Erythroblast (primary cell): ENCODE measurements around the gene ZFYVE28.

Experiments
- DNase-seq, 2 experiments: peaks; one replicate each; lab custom pipeline; 2025; lab: John Stamatoyannopoulos, UW
- GATA1 ChIP-seq: IDR thresholded peaks from 2 replicates; pipeline ENCODE4 v1.6.1; 2011; ENCODE audit warnings: low read depth, mild to moderate bottlenecking, control low read depth, low read length, moderate library complexity
- POLR2A ChIP-seq: IDR thresholded peaks from 2 replicates; pipeline ENCODE4 v1.6.1; 2011; ENCODE audit warnings: mild to moderate bottlenecking, low read length

Gene ZFYVE28

DNA sequence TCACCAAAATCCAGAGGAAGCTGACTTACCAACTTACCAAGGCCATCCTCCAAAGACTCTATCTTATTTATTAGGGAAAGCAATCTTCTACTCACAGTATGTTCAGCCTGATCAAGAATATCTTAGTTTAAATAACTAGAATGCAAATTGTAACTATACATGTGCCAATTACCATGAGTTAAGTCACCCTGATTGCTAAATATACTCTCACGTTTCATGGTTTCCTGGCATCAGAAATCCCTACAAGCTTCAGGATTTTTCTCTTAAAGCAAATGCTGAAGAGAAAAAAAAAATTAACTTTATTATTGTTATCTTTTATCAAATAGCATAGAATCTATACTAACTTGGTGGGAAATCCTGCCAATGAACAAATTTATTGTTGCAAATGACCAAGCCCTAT is 93.6 kb downstream of the ZFYVE28 start:
- no peak for DNase-seq
- TF ChIP-seq POLR2A = no peak
- TF ChIP-seq GATA1 = no peak

DNA sequence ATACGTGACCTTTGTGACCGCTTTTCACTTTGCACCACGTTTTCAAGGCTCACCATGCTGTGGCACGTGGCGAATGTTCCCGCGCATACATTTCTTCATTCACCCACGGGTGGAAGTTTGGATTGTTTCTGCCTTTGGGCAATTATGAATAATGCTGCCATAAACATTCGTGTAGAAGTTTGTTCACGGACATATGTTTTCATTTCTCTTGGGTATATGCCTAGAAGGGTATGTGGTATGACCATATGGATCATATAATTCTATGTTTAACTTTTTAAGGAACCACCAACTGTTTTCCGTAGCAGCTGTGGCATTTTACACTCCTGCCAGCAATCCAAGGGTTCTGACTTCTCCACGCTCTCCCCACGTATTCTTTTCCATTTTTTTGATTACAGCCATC is 95.6 kb downstream of the ZFYVE28 start:
- no peak for DNase-seq
- TF ChIP-seq GATA1 (no peak), POLR2A (no peak)

GRCh38 chr4:2322227-2322626 is 96.2 kb downstream of the ZFYVE28 start:
- DNase-seq = no peak
- TF ChIP-seq GATA1 (no peak), POLR2A (no peak)

GRCh38 chr4:2321279-2322196 is 96.9 kb downstream of the ZFYVE28 start:
- TF ChIP-seq GATA1 (no peak), POLR2A (no peak)

GRCh38 chr4:2320746-2321145 is 97.7 kb downstream of the ZFYVE28 start:
- no peak for TF ChIP-seq POLR2A
- TF ChIP-seq GATA1 = no peak
- no peak for DNase-seq

More at GRCh38 chr4:2321279-2322196, 96.9 kb downstream of the ZFYVE28 start:
- no peak for DNase-seq

- DNase-seq = no peak
- TF ChIP-seq GATA1 (no peak), POLR2A (no peak)
Observed at GRCh38 chr4:2320152-2320551, 98.3 kb downstream of the ZFYVE28 start.

DNA sequence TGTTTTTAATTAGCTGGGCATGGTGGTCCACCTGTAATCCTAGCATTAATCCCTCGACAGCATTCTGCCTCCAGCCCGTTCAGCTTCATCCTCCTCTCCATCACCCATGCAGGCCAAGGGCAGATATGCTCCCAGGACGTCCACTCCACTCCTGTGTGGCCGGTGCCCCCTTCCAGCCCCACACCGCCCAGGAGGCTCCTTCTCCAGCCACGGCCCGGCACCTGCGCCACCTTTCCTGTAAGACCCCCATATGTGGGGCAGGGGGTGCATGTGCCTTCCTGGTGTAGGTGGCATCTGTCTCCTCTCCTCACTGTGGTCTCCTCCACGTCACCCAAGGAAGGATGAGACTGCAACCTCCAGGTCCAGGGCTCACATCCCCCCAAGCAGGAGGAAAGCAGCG is 99.6 kb downstream of the ZFYVE28 start:
- TF ChIP-seq GATA1 (no peak), POLR2A (no peak)
- no peak for DNase-seq

GRCh38 chr4:2318476-2318875 is 100.0 kb downstream of the ZFYVE28 start:
- TF ChIP-seq GATA1 (no peak), POLR2A (no peak)
- DNase-seq = no peak

GRCh38 chr4:2313366-2313765 is 105.1 kb downstream of the ZFYVE28 start:
- TF ChIP-seq POLR2A (no peak), GATA1 (no peak)
- DNase-seq = no peak

- TF ChIP-seq POLR2A (no peak), GATA1 (no peak)
- no peak for DNase-seq
Observed at GRCh38 chr4:2306773-2307410, 111.6 kb downstream of the ZFYVE28 start.

- no peak for DNase-seq
- TF ChIP-seq GATA1 (no peak), POLR2A (no peak)
Observed at GRCh38 chr4:2305766-2306501, 112.5 kb downstream of the ZFYVE28 start.

DNA sequence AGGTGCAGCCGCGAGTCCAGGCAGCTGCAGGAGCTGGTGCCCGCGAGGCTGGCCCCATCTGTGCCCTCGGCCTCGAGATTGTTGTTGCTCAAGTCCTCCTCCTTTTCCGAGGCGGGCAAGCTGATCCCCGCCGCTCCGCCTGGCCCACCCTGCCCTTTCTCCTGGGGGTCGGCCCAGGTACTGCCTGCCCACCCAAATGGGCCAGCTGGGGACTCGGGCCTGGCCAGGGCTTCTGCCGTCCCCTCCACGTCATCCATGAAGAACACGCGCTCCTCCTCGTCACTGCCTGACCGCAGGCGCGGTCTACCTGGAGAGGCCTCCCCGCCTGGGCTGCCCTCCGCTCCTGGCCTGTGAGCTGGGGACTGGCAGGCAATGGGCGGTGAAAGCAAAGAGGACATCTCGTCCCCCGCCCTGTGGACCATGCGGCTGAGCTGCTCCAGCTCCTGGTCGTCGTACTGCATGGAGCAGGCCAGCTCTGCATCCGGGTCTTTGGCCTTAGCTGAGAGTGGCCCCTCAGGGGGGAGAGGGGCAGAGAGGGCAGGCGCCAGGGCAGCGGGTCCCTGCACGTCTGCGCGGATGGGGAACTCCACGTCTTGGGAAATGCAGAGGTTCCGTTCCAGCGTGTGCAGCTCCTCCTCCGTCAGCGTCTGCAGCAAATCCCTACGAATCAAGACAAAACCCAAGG is 113.4 kb downstream of the ZFYVE28 start:
- DNase-seq = no peak
- TF ChIP-seq GATA1 = no peak
- no peak for TF ChIP-seq POLR2A

DNA sequence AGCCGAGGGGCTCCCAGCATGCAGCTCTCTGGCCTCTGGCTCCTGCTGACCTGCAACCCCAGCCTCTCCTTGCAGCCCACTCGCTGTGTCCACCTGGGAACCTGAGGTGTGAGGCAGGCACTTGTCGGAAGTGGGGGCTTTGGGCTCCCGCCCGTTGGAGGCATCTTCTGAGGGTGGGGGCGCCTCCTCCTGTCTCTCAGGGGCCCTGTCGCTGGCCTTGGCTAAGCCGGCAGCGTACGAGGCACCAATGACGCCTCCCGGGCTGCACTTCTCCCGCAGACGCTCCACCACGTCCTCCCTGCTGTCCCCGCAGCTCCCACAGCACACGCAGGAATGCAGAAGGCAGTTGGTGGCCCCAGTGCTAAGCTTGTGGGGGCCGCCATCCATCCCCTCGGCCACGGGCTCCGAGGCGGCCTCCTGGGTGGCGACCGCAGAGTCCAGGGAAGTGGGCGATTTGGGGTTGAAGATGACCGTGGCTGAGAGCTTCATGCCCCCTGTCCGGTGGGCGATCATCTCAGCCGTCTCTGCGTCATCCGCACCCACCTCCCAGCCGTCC is 114.0 kb downstream of the ZFYVE28 start:
- DNase-seq = no peak
- no peak for TF ChIP-seq POLR2A
- no peak for TF ChIP-seq GATA1
